ENCODE results near the gene CLSTN2.
A peak's percentile ranks its signal among the peaks of the same experiment; 100 is the strongest.

The CLSTN2 gene

DNA sequence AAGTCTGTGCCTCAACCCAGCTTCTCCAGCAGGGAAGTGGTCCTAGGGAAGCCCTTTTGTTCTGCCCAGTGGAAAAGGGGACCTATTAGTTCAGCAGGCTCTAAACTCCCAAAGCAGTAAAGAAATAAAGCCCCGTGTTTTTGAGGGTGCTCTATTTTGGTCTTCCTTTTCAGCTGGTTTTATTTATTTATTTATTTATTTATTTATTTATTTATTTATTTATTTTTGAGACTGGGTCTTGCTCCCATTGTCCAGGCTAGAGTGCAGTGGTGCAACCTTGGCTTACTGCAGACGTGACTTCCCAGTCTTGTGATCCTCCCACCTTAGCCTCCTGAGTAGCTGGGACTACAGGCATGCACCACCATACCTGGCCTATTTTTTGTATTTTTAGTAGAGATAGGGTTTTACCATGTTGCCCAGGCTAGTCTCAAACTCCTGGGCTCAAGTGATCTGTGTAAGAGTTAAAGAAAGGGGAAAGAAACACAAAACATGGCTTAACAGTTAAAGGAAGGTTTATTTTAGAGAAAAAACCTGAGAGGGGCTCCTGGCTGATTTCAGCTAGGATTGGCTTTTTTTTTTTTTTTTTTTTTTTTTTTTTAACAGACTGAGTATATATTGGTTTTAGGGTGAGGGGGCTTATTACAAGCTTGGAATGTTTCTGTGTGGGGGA lies 154.6 kb downstream of the CLSTN2 start (continued):
- no peak for TF ChIP-seq ZNF830 (tag by site-specific recombination; IDR thresholded peaks at IDR 0.05; ENCODE audit: low read depth)
- peak; percentile 59; the same call in 1 of the 2 replicates for TF ChIP-seq ZNF560 (tag by site-specific recombination; IDR thresholded peaks at IDR 0.05; ENCODE audit: borderline replicate concordance)
- TF ChIP-seq KLF16 (tag by site-specific recombination; IDR thresholded peaks at IDR 0.05): no peak
- TF ChIP-seq, protein P1, sequence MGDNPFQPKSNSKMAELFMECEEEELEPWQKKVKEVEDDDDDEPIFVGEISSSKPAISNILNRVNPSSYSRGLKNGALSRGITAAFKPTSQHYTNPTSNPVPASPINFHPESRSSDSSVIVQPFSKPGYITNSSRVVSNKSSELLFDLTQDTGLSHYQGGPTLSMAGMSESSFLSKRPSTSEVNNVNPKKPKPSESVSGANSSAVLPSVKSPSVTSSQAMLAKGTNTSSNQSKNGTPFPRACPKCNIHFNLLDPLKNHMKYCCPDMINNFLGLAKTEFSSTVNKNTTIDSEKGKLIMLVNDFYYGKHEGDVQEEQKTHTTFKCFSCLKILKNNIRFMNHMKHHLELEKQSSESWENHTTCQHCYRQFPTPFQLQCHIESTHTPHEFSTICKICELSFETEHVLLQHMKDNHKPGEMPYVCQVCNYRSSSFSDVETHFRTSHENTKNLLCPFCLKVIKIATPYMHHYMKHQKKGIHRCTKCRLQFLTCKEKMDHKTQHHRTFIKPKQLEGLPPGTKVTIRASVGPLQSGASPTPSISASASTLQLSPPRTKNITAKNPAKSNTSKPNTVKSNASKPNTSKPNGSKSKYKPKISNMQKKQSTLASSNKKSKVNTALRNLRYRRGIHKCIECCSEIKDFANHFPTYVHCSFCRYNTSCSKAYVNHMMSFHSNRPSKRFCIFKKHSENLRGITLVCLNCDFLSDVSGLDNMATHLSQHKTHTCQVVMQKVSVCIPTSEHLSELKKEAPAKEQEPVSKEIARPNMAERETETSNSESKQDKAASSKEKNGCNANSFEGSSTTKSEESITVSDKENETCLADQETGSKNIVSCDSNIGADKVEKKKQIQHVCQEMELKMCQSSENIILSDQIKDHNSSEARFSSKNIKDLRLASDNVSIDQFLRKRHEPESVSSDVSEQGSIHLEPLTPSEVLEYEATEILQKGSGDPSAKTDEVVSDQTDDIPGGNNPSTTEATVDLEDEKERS (tag by site-specific recombination; IDR thresholded peaks at IDR 0.05): 0 out of 2 replicates have a peak, but pooled peaks have one; percentile 33
- TF ChIP-seq WT1 (tag by site-specific recombination; IDR thresholded peaks at IDR 0.05): no peak
- TF ChIP-seq, protein P2, sequence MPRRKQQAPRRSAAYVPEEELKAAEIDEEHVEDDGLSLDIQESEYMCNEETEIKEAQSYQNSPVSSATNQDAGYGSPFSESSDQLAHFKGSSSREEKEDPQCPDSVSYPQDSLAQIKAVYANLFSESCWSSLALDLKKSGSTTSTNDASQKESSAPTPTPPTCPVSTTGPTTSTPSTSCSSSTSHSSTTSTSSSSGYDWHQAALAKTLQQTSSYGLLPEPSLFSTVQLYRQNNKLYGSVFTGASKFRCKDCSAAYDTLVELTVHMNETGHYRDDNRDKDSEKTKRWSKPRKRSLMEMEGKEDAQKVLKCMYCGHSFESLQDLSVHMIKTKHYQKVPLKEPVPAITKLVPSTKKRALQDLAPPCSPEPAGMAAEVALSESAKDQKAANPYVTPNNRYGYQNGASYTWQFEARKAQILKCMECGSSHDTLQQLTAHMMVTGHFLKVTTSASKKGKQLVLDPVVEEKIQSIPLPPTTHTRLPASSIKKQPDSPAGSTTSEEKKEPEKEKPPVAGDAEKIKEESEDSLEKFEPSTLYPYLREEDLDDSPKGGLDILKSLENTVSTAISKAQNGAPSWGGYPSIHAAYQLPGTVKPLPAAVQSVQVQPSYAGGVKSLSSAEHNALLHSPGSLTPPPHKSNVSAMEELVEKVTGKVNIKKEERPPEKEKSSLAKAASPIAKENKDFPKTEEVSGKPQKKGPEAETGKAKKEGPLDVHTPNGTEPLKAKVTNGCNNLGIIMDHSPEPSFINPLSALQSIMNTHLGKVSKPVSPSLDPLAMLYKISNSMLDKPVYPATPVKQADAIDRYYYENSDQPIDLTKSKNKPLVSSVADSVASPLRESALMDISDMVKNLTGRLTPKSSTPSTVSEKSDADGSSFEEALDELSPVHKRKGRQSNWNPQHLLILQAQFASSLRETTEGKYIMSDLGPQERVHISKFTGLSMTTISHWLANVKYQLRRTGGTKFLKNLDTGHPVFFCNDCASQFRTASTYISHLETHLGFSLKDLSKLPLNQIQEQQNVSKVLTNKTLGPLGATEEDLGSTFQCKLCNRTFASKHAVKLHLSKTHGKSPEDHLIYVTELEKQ (tag by site-specific recombination; IDR thresholded peaks at IDR 0.05; ENCODE audit: borderline replicate concordance): no peak
- TF ChIP-seq ZNF514 (tag by site-specific recombination; IDR thresholded peaks at IDR 0.05): no peak
- TF ChIP-seq, protein P3, sequence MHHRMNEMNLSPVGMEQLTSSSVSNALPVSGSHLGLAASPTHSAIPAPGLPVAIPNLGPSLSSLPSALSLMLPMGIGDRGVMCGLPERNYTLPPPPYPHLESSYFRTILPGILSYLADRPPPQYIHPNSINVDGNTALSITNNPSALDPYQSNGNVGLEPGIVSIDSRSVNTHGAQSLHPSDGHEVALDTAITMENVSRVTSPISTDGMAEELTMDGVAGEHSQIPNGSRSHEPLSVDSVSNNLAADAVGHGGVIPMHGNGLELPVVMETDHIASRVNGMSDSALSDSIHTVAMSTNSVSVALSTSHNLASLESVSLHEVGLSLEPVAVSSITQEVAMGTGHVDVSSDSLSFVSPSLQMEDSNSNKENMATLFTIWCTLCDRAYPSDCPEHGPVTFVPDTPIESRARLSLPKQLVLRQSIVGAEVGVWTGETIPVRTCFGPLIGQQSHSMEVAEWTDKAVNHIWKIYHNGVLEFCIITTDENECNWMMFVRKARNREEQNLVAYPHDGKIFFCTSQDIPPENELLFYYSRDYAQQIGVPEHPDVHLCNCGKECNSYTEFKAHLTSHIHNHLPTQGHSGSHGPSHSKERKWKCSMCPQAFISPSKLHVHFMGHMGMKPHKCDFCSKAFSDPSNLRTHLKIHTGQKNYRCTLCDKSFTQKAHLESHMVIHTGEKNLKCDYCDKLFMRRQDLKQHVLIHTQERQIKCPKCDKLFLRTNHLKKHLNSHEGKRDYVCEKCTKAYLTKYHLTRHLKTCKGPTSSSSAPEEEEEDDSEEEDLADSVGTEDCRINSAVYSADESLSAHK (tag by site-specific recombination; IDR thresholded peaks at IDR 0.05): no peak
- no peak for TF ChIP-seq ZNF132 (tag by site-specific recombination; IDR thresholded peaks at IDR 0.05; ENCODE audit: borderline replicate concordance)
- peak; percentile 44; the same call in 1 of the 2 replicates for TF ChIP-seq ZBTB8A (tag by site-specific recombination; IDR thresholded peaks at IDR 0.05)
- TF ChIP-seq, protein P4, sequence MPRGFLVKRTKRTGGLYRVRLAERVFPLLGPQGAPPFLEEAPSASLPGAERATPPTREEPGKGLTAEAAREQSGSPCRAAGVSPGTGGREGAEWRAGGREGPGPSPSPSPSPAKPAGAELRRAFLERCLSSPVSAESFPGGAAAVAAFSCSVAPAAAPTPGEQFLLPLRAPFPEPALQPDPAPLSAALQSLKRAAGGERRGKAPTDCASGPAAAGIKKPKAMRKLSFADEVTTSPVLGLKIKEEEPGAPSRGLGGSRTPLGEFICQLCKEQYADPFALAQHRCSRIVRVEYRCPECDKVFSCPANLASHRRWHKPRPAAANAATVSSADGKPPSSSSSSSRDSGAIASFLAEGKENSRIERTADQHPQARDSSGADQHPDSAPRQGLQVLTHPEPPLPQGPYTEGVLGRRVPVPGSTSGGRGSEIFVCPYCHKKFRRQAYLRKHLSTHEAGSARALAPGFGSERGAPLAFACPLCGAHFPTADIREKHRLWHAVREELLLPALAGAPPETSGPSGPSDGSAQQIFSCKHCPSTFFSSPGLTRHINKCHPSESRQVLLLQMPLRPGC (tag by site-specific recombination; IDR thresholded peaks at IDR 0.05): no peak
- TF ChIP-seq, protein P5, sequence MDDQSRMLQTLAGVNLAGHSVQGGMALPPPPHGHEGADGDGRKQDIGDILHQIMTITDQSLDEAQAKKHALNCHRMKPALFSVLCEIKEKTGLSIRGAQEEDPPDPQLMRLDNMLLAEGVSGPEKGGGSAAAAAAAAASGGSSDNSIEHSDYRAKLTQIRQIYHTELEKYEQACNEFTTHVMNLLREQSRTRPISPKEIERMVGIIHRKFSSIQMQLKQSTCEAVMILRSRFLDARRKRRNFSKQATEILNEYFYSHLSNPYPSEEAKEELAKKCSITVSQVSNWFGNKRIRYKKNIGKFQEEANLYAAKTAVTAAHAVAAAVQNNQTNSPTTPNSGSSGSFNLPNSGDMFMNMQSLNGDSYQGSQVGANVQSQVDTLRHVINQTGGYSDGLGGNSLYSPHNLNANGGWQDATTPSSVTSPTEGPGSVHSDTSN (CRISPR knock-in tag; IDR thresholded peaks at IDR 0.05): no peak
- no peak for TF ChIP-seq ZNF350 (tag by site-specific recombination; IDR thresholded peaks at IDR 0.05)
- no peak for TF ChIP-seq SCRT2 (tag by site-specific recombination; IDR thresholded peaks at IDR 0.05)
- no peak for TF ChIP-seq ZIC2 (tag by site-specific recombination; IDR thresholded peaks at IDR 0.05)
- peak; percentile 53; the same call in 1 of the 2 replicates for TF ChIP-seq ZNF140 (tag by site-specific recombination; IDR thresholded peaks at IDR 0.05)
- no peak for TF ChIP-seq GLIS2 (tag by site-specific recombination; IDR thresholded peaks at IDR 0.05)
- TF ChIP-seq, protein P6, sequence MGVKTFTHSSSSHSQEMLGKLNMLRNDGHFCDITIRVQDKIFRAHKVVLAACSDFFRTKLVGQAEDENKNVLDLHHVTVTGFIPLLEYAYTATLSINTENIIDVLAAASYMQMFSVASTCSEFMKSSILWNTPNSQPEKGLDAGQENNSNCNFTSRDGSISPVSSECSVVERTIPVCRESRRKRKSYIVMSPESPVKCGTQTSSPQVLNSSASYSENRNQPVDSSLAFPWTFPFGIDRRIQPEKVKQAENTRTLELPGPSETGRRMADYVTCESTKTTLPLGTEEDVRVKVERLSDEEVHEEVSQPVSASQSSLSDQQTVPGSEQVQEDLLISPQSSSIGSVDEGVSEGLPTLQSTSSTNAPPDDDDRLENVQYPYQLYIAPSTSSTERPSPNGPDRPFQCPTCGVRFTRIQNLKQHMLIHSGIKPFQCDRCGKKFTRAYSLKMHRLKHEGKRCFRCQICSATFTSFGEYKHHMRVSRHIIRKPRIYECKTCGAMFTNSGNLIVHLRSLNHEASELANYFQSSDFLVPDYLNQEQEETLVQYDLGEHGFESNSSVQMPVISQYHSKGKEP (tag by site-specific recombination; IDR thresholded peaks at IDR 0.05): no peak
- TF ChIP-seq, protein P7, sequence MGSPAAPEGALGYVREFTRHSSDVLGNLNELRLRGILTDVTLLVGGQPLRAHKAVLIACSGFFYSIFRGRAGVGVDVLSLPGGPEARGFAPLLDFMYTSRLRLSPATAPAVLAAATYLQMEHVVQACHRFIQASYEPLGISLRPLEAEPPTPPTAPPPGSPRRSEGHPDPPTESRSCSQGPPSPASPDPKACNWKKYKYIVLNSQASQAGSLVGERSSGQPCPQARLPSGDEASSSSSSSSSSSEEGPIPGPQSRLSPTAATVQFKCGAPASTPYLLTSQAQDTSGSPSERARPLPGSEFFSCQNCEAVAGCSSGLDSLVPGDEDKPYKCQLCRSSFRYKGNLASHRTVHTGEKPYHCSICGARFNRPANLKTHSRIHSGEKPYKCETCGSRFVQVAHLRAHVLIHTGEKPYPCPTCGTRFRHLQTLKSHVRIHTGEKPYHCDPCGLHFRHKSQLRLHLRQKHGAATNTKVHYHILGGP (tag by site-specific recombination; IDR thresholded peaks at IDR 0.05): no peak
- TF ChIP-seq, protein P8, sequence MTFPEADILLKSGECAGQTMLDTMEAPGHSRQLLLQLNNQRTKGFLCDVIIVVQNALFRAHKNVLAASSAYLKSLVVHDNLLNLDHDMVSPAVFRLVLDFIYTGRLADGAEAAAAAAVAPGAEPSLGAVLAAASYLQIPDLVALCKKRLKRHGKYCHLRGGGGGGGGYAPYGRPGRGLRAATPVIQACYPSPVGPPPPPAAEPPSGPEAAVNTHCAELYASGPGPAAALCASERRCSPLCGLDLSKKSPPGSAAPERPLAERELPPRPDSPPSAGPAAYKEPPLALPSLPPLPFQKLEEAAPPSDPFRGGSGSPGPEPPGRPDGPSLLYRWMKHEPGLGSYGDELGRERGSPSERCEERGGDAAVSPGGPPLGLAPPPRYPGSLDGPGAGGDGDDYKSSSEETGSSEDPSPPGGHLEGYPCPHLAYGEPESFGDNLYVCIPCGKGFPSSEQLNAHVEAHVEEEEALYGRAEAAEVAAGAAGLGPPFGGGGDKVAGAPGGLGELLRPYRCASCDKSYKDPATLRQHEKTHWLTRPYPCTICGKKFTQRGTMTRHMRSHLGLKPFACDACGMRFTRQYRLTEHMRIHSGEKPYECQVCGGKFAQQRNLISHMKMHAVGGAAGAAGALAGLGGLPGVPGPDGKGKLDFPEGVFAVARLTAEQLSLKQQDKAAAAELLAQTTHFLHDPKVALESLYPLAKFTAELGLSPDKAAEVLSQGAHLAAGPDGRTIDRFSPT (tag by site-specific recombination; IDR thresholded peaks at IDR 0.05): no peak

Data from HEK293 (cell line).